ACC112 (cell line): ENCODE results near the gene OPA3.

ENCODE experiments used
- H2AFZ ChIP-seq: fragments of 200-600 bp; sonication (generic); one replicate; pipeline ENCODE4 v1.6.0; 2017; ENCODE audit warnings: antibody characterized with exemption, low read length; ENCODE audit not compliant: unreplicated experiment
- H3K27ac ChIP-seq: fragments of 200-600 bp; sonication (generic); 2 replicates; pipeline ENCODE4 v1.5.1; 2014; ENCODE audit warnings: low read depth, mild to moderate bottlenecking, antibody characterized with exemption, low read length, moderate library complexity
- H3K27me3 ChIP-seq: fragments of 200-600 bp; sonication (generic); 2 replicates; pipeline ENCODE4 v1.6.1; 2014; ENCODE audit warnings: mild to moderate bottlenecking, antibody characterized with exemption, low read length, moderate library complexity, mixed read lengths; ENCODE audit not compliant: insufficient read depth
- H3K36me3 ChIP-seq: fragments of 200-600 bp; sonication (generic); 2 replicates; pipeline ENCODE4 v1.6.1; 2016; ENCODE audit warnings: mild to moderate bottlenecking, antibody characterized with exemption, low read length, moderate library complexity, mixed read lengths; ENCODE audit not compliant: insufficient read depth
- H3K4me1 ChIP-seq: fragments of 200-600 bp; sonication (generic); one replicate; pipeline ENCODE4 v1.6.1; 2016; ENCODE audit warnings: low read length, mixed read lengths; ENCODE audit not compliant: insufficient read depth, unreplicated experiment, control insufficient read depth
- H3K4me3 ChIP-seq: fragments of 200-600 bp; sonication (generic); 2 replicates; pipeline ENCODE4 v1.5.1; 2014; ENCODE audit warnings: mild to moderate bottlenecking, low read depth, low read length
- H3K79me2 ChIP-seq: fragments of 200-600 bp; sonication (generic); one replicate; pipeline ENCODE4 v1.6.0; 2016; ENCODE audit warnings: low read length; ENCODE audit not compliant: control insufficient read depth, unreplicated experiment, insufficient read depth

Gene OPA3

DNA sequence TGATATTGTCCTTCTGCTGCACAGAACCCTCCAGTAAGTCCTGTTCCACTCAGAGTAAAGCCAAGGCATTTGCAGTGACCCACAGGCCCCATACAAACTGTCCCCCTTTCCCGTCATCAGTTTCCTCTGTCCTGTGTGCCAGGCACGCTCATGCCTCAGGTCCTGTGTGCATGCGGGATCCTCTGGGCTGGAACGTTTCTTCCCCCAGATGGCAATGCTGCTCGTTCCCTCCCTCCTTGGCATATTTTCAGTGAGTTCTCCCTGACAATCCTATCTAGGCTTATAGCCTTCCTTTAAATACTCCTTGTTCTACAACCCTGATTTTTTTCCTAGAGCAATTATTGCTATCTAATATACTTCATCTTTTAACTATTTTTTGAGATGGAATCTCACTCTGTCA, 5.7 kb downstream of the OPA3 start:
- H3K4me3 ChIP-seq = no peak overlapping the region
- H3K27ac ChIP-seq = no peak overlapping the region
- H3K27me3 ChIP-seq = no peaks in the 10 kb centered on the region
- no peak overlapping the region for H2AFZ ChIP-seq
- H3K79me2 ChIP-seq = peaks cover 4% of the 10 kb centered on the region
- H3K4me1 ChIP-seq = peaks cover 18% of the 10 kb centered on the region
- no peaks in the 10 kb centered on the region for H3K36me3 ChIP-seq

DNA sequence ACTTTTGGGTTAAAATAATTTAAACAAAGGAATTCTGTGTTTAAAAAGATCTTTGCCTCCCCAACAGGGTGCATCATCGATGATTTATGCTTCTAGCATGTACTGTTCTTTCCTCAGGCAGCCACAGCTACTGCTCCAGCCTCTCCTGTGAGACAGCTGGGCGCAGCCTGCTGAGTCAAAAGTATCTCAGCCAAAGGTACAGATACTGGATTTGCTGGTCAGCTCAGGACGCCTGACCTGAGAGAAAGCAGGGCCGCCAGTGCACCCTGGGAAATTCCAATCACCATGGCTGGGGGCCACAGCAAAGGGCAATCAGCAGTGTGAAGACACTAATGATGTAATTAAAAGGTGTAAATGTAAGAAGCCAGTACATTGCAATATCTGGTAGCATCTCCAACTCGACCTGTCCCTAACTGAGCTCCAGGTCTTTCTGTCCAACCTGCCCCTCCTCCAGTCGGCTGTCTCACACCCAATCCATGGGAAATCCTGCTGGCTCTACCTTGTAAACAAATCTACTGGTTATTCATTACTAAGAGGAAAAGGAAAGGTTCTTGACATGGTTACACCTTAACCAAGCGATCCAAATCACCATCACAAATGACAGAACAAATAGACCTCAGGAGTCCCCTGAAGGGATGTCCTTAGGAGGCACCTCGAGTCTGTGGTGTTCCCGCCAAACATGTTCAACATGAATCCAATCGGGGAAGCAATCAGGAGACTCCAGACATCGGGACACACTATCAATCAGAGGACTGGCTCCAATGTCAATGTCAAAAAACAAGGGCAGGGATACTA, 7.3 kb downstream of the OPA3 start:
- H2AFZ ChIP-seq = no peak overlapping the region
- H3K27ac ChIP-seq = peak overlapping the region; percentile 93
- H3K36me3 ChIP-seq = no peaks in the 10 kb centered on the region
- no peaks in the 10 kb centered on the region for H3K27me3 ChIP-seq
- H3K79me2 ChIP-seq = peaks cover 2% of the 10 kb centered on the region
- no peak overlapping the region for H3K4me3 ChIP-seq
- H3K4me1 ChIP-seq = peaks cover 18% of the 10 kb centered on the region

DNA sequence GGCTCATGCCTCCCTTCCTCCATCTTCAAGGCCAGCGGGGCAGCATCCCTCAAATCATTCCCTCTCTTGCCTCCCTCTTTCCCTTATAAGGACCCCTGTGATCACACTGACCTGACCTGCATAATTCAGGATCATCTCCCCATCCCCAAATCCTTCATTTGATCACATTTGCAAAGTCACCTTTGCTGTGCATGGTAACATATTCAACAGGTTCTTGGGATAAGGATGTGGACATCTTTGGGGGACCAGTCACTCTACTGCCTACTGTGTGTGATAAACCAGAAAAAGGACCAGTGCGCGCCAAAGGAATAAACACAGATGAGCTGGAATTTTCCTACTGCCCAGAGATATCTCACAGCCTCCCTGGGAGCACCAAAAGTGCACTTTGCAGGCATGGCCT, 7.9 kb downstream of the OPA3 start:
- Histone ChIP-seq H3K27me3 (no peaks in the 10 kb centered on the region), H3K79me2 (peaks cover 2% of the 10 kb centered on the region), H3K4me3 (no peak overlapping the region), H3K36me3 (no peaks in the 10 kb centered on the region), H3K27ac (peak overlapping the region; percentile 93), H3K4me1 (peaks cover 18% of the 10 kb centered on the region), H2AFZ (no peak overlapping the region)

DNA sequence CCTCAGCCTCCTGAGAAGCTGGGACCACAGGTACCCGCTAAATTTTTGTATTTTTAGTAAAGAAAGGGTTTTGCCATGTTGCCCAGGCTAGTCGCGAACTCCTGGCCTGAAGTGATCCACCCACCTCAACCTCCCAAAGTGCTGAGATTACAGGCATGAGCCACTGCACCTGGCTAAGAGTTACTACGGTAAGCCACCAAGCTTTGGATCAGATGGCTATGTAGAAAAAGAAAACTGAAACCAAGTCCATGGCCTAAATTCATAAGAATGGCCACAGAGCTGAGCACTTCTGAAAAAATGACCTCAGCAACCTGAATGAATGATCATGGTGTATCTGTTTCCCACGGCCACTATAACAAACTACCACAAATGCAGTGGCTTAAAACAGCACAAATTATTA, 9.4 kb downstream of the OPA3 start:
- H3K27ac ChIP-seq = no peak overlapping the region
- H3K36me3 ChIP-seq = no peaks in the 10 kb centered on the region
- no peaks in the 10 kb centered on the region for H3K27me3 ChIP-seq
- H2AFZ ChIP-seq = no peak overlapping the region
- H3K79me2 ChIP-seq = peaks cover 2% of the 10 kb centered on the region
- H3K4me3 ChIP-seq = no peak overlapping the region
- H3K4me1 ChIP-seq = peaks cover 18% of the 10 kb centered on the region

DNA sequence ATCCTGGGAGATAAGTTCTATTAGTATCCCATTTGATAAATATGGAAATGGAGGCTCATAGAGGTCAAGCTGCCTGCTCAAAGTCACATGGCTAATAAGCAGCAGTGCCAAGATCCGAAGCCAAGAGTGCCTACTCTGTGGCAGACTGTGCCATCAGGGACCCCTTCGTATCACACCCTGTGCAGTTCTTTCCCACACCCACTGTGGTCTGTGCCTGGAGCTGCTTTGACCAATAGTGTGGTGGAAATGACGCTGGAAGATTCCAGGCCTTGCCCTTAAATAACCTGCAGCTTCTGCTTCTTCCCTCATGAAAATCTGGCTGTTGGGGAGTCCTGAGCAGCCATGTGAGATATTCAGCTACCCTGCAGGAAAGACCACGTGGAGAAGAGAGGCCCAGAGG, 10.1 kb downstream of the OPA3 start:
- Histone ChIP-seq H3K36me3 (no peaks in the 10 kb centered on the region), H3K27ac (no peak overlapping the region), H3K4me3 (no peak overlapping the region), H3K4me1 (peaks cover 21% of the 10 kb centered on the region), H2AFZ (no peak overlapping the region), H3K27me3 (no peaks in the 10 kb centered on the region), H3K79me2 (peaks cover 4% of the 10 kb centered on the region)

DNA sequence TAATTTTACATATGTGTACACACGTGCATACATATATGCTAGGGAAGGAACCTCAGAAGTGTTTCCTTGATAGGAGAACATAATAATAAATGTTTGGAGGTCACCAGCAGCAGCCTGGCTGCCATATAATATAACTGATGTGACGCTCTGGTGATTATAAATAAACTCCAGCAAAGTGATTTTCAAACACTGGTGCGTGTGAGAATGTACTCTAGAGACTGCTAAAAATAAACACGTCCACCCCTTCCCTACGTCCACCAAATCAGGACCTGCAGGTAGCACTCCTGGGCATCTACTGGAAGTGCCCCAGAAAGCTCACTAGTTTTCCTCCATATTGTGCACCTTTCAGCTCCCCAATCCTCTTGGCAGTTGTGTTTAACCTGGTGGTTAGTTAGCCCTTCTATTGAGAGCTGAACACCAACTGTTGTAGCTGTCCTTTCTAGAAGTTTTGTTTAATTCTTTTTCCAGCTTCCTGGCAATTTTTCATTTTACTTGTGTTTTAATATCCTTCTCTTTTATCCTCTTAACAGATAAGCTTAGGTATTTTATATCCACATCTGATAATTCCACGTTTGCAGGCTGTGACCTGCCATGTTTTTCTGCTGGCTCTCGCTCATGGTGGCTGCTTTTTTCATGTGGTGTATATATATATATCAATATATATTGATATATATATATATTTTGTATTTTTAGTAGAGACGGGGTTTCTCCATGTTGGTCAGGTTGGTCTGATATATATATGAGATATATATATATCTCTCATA, 13.0 kb downstream of the OPA3 start:
- Histone ChIP-seq H3K4me3 (no peak overlapping the region), H3K79me2 (peaks cover 6% of the 10 kb centered on the region)

DNA sequence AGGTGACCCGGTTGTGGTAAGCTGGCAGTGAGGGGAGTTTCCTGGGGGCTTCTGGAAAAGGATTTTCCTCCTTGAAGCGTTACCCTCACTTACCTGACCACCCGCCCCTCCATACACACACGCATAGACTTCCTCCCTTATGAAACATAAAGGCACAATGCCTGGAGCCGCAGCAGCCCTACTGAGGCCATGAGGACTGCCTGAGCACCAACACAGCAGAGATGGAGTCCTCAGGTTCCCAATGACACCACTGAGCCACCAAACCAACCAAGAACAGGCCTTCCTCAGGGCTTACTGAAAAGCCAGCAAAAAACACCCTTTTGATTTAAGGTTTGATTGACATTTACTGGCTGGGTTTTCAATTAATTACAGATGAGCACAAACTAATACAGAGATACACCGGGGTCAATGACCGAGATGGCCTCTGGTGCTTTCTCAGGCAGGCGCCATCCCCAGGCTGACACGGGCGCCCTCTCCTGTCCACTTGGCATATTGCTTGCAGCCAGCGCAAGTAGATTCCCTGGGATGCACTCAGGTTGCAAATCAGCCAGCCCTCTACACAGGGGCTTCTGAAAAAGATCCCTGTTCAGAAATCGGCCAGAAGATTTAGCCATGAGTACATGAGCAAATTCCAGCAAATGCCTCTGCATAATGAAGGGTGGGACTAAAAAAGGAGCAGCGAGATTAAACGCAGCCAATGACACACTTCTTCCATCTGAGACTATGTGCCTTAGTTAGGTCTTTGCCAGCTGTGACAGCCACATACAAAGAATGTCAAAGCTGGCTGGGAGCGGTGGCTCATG, 14.8 kb downstream of the OPA3 start:
- Histone ChIP-seq H3K27ac (peak overlapping the region; percentile 68; the same call in 1 of the 2 replicates), H3K79me2 (peaks cover 4% of the 10 kb centered on the region), H2AFZ (no peak overlapping the region), H3K4me1 (peaks cover 15% of the 10 kb centered on the region), H3K36me3 (no peaks in the 10 kb centered on the region), H3K27me3 (no peaks in the 10 kb centered on the region), H3K4me3 (no peak overlapping the region)

More for the DNA sequence above, 13.0 kb downstream of the OPA3 start:
- H3K27me3 ChIP-seq = no peaks in the 10 kb centered on the region
- no peak overlapping the region for H2AFZ ChIP-seq
- H3K36me3 ChIP-seq = no peaks in the 10 kb centered on the region
- H3K27ac ChIP-seq = no peak overlapping the region
- peaks cover 18% of the 10 kb centered on the region for H3K4me1 ChIP-seq

DNA sequence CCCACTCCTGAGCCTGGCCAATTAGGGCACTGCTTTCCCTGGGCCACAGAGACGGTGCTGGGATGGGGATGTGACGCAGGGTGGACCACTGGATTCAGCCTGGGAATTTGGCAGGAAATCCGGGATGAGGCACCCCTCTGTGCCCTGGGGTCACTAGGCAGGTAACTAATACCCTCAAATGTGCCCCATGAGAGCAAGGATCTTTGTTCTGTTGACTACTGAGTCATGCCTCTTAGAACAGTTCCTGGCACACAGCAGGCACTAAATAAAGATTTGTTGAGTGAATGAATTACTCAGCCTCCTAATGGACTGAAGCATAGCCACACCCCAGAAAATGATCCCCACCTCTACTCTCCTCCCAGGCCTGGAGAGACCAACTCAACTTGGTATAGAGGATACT, 15.9 kb downstream of the OPA3 start:
- H3K4me1 ChIP-seq = peaks cover 15% of the 10 kb centered on the region
- H3K4me3 ChIP-seq = no peak overlapping the region
- H3K27ac ChIP-seq = peak overlapping the region; percentile 68
- H3K79me2 ChIP-seq = peaks cover 4% of the 10 kb centered on the region
- H3K27me3 ChIP-seq = no peaks in the 10 kb centered on the region
- H2AFZ ChIP-seq = no peak overlapping the region
- H3K36me3 ChIP-seq = no peaks in the 10 kb centered on the region

DNA sequence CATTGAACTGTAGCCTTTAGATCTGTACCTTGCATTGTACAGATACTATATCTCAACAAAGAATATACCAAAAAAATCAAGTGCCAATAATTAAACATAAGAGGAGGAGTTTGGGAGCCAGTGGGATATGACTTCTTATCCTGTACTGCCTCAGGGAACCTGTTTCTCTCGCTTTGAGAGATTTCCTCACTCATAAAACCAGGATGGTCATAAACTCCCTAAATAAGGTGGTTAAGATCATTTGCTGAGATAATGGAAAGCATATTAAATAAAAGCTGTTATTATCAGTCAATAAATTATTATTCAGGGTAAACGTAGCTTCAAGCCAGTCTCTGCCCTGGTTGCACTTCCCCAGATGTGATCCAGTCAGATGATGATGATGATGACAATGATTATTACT, 17.0 kb downstream of the OPA3 start:
- Histone ChIP-seq H3K4me1 (peaks cover 15% of the 10 kb centered on the region), H2AFZ (no peak overlapping the region), H3K27me3 (no peaks in the 10 kb centered on the region), H3K79me2 (peaks cover 4% of the 10 kb centered on the region), H3K36me3 (no peaks in the 10 kb centered on the region), H3K27ac (no peak overlapping the region), H3K4me3 (no peak overlapping the region)

DNA sequence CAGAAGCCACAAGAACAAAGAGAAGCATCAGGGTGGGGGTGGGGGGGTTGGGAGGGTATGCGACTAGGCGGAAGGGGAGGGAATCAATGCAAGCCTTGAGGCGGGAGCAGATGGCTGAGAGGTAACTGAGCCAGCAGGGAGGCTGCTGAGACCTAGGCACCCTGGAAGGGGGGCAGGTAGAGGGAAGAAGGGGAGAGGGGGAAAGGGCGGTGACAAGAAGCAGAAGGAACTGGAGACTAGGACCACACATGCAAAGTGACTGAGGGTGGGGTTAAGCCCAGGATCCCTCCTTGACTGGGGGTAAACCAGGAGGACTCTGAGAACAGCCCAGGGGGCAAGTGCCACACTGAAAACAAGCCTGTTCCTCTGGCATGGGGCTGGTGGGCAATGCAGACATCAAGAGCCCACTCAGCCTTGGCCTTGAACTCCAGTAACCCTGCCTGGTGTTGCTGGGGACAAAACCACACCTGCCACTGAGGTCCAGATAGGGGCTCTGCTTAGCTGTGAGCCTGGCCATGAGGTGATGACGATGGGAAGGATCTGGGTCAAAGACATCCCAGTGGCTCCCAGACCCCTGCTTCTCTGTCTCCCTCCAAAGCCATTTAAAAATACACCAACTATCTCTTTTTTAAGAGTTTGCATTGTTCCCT, 20.3 kb downstream of the OPA3 start:
- Histone ChIP-seq H3K79me2 (no peaks in the 10 kb centered on the region), H3K4me3 (no peak overlapping the region), H3K27ac (no peak overlapping the region)

More for the DNA sequence above, 20.3 kb downstream of the OPA3 start:
- no peaks in the 10 kb centered on the region for H3K27me3 ChIP-seq
- H3K4me1 ChIP-seq = peaks cover 9% of the 10 kb centered on the region
- no peak overlapping the region for H2AFZ ChIP-seq
- H3K36me3 ChIP-seq = no peaks in the 10 kb centered on the region
